OCI-LY7 (cell line): Measurements from ENCODE around the gene DDT. TPM values are rescaled to one million over a fixed set of nuclear protein-coding genes. Genes with fewer than 3 reads are reported as not detected.
"Not testable (repeated sequence)": the region's sequence is repeated elsewhere in the genome, so short reads cannot be mapped to it uniquely, and the experiment has no call there.

Experiments
- BruUV-seq: library from RNA; stranded (reverse); fragments of 400-500 nt; replicated peaks from 2 replicates; lab custom pipeline; 2021; lab: Mats Ljungman, UMichigan
- CTCF ChIA-PET: fragments of 300-600 bp; sonication (Branson Sonifier 250); formaldehyde crosslinking; loops from one replicate; lab custom pipeline; 2022; ENCODE audit warnings: antibody characterized with exemption; ENCODE audit not compliant: unreplicated experiment; lab: Charles Lee
- POLR2A ChIA-PET: fragments of 300-600 bp; sonication (Branson Sonifier 250); formaldehyde crosslinking; loops from one replicate; lab custom pipeline; 2022; ENCODE audit warnings: antibody characterized with exemption; lab: Charles Lee
- DNase-seq: peaks from one replicate; pipeline ENCODE4 v3.0.0-alpha.2; 2015; ENCODE audit warnings: low spot score
- H2AFZ ChIP-seq: fragments of 200-600 bp; sonication (generic), shearing (Covaris generic); 2 replicates; pipeline ENCODE4 v1.6.1; 2014; ENCODE audit warnings: mild to moderate bottlenecking, antibody characterized with exemption, low read length, moderate library complexity
- H3K27ac ChIP-seq: fragments of 200-600 bp; sonication (generic); 2 replicates; pipeline ENCODE4 v1.5.1; 2014; ENCODE audit warnings: mixed run types, low read depth, mild to moderate bottlenecking, moderate library complexity, low read length, inconsistent platforms; ENCODE audit not compliant: poor library complexity, severe bottlenecking
- H3K36me3 ChIP-seq: fragments of 200-600 bp; sonication (generic); 2 replicates; pipeline ENCODE4 v1.6.1; 2014; ENCODE audit warnings: mild to moderate bottlenecking, antibody characterized with exemption, low read length, moderate library complexity, mixed read lengths; ENCODE audit not compliant: insufficient read depth
- H3K4me1 ChIP-seq: fragments of 200-600 bp; sonication (generic); 2 replicates; pipeline ENCODE4 v1.5.1; 2014; ENCODE audit warnings: mild to moderate bottlenecking, low read length; ENCODE audit not compliant: insufficient read depth, poor library complexity, severe bottlenecking
- H3K4me2 ChIP-seq: fragments of 200-600 bp; sonication (generic); 2 replicates; pipeline ENCODE4 v1.6.1; 2014; ENCODE audit warnings: mild to moderate bottlenecking, low read length
- H3K4me3 ChIP-seq: fragments of 200-600 bp; sonication (generic); 2 replicates; pipeline ENCODE4 v1.5.1; 2014; ENCODE audit warnings: mild to moderate bottlenecking, low read depth, low read length; ENCODE audit not compliant: poor library complexity, severe bottlenecking
- H3K79me2 ChIP-seq: fragments of 200-600 bp; sonication (generic); 2 replicates; pipeline ENCODE4 v1.6.1; 2016; ENCODE audit warnings: low read depth, mild to moderate bottlenecking, low read length, moderate library complexity, mixed read lengths; ENCODE audit not compliant: insufficient read depth
- H3K9me2 ChIP-seq: fragments of 200-600 bp; sonication (generic); 2 replicates; pipeline ENCODE4 v1.6.1; 2016; ENCODE audit warnings: mild to moderate bottlenecking, low read length, mixed read lengths; ENCODE audit not compliant: insufficient read depth
- H3K9me3 ChIP-seq: fragments of 200-600 bp; sonication (generic); 2 replicates; pipeline ENCODE4 v1.6.1; 2014; ENCODE audit warnings: mild to moderate bottlenecking, mixed run types, low read length, mixed read lengths
- H4K20me1 ChIP-seq: fragments of 200-600 bp; sonication (generic); 2 replicates; pipeline ENCODE4 v1.6.1; 2014; ENCODE audit warnings: mild to moderate bottlenecking, antibody characterized with exemption, low read length, moderate library complexity, mixed read lengths; ENCODE audit not compliant: insufficient read depth
- EZH2phosphoT487 ChIP-seq: fragments of 200-600 bp; sonication (generic); IDR thresholded peaks from 2 replicates; pipeline ENCODE4 v1.6.1; 2018; ENCODE audit warnings: low read depth, borderline replicate concordance, mild to moderate bottlenecking, mixed run types, antibody characterized with exemption, low read length, moderate library complexity, mixed read lengths
- intact Hi-C: fragments of 100-400 bp; cut with micrococcal nuclease; formaldehyde crosslinking; loops from one replicate; pipeline ENCODE4 v1.10.0; 2022; ENCODE audit not compliant: unreplicated experiment
- total RNA-seq, 2 experiments: library from RNA; depleted of rRNA in 1 of 2; stranded (reverse); fragments of >200 nt in 1 of 2; shearing (Covaris generic) in 1 of 2; gene quantifications; 2 replicates each; pipeline ENCODE4 v1.2.3, GENCODE V29; 2014 to 2022
- TF ChIP-seq, protein P1 (sequence below): fragments of 200-600 bp; sonication (generic); conservative IDR thresholded peaks from 2 replicates; pipeline ENCODE4 v1.5.1; 2014; ENCODE audit warnings: mild to moderate bottlenecking, antibody characterized with exemption, low read length, moderate library complexity, mixed read lengths

The DDT gene
- total RNA-seq, 2 experiments from 2014 or later: 182 to 252 TPM

DNA sequence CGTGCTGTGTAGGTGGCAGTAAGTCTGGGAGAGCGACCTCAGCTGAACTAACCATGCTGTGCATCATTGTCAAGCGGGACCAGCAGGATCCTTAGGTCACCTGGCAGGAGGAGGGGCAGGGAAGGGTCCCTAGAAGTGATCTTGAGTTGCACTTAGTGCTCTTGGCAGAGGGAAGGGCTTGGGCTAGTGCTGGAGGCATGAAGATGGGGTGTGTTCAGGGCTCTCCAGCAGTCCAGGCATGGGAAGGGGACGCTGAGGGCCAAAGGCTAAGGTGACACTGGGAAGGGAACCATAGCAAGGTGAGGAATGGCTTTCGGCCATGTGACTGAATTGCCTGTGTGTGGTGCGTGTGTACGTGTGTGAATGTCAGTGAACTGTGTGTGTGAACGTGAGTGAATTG is 11.8 kb upstream of the DDT start:
- DNase-seq, H3K9me3 ChIP-seq, H3K36me3 ChIP-seq, H3K4me3 ChIP-seq, CTCF ChIA-PET, H3K4me2 ChIP-seq, H3K9me2 ChIP-seq, BruUV-seq, H3K79me2 ChIP-seq, H3K4me1 ChIP-seq, H2AFZ ChIP-seq, H4K20me1 ChIP-seq, H3K27ac ChIP-seq, POLR2A ChIA-PET: not testable (repeated sequence)
- intact Hi-C loops: loop anchor here (5.0 to 10.0 kb wide), 2 partner anchors 191 to 259 kb away; partner anchors contain the start of gene GGT5

DNA sequence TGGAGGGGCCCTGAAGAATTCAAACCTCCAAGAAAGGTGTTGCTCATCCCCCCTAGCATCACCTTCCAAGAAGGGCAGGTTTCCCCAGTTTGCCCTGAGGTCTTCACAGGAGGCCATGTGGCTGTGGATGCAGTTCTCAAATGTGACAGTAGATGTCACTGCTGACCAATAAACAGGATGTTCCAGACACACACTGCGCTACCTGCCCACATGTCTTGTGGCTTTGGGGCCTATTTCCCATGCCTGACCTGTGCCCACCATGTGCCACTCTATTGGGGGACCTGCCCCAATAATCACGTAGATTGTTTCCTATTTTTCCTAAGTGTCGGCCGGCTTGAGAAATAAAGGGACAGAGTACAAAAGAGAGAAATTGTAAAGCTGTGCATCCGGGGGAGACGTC is 10.2 kb upstream of the DDT start:
- Histone ChIP-seq H3K36me3 (no peaks in the 10 kb centered on the region), H3K4me2 (no peak overlapping the region), H2AFZ (no peak overlapping the region), H3K4me3 (no peak overlapping the region), H3K9me3 (no peaks in the 10 kb centered on the region), H3K9me2 (no peaks in the 10 kb centered on the region), H3K79me2 (no peaks in the 10 kb centered on the region), H3K27ac (no peak overlapping the region), H4K20me1 (no peaks in the 10 kb centered on the region), H3K4me1 (no peaks in the 10 kb centered on the region)
- DNase-seq: peak; percentile 64
- intact Hi-C loops: loop anchor here (10.0 kb wide), 1 partner anchor 260 kb away; the partner anchor contains the start of gene GGT5
- CTCF ChIA-PET: no interaction called here
- no peak for TF ChIP-seq EZH2phosphoT487
- TF ChIP-seq, protein P1, sequence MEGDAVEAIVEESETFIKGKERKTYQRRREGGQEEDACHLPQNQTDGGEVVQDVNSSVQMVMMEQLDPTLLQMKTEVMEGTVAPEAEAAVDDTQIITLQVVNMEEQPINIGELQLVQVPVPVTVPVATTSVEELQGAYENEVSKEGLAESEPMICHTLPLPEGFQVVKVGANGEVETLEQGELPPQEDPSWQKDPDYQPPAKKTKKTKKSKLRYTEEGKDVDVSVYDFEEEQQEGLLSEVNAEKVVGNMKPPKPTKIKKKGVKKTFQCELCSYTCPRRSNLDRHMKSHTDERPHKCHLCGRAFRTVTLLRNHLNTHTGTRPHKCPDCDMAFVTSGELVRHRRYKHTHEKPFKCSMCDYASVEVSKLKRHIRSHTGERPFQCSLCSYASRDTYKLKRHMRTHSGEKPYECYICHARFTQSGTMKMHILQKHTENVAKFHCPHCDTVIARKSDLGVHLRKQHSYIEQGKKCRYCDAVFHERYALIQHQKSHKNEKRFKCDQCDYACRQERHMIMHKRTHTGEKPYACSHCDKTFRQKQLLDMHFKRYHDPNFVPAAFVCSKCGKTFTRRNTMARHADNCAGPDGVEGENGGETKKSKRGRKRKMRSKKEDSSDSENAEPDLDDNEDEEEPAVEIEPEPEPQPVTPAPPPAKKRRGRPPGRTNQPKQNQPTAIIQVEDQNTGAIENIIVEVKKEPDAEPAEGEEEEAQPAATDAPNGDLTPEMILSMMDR: peak; percentile 70
- POLR2A ChIA-PET: no interaction called here
- BruUV-seq: no TSS peak

DNA sequence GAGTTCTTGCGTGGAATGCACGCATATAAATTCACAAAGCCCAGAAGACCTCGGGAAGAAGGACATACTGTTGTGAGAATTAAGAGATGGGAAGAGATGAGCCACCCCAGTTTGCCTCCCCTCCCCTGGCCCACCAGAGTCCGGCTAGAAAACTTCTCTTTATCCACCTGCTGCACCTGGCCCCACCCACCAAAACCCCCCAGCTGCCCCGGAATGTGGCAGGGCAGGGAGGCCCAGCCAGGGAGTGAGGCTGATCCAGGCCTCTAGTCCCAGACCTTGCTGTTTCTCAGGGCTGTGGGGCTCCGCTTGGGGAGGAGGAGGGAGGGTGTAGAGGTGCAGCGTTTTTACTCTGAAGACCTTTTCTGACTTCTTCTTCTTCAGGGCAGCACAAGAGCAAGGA is 6.3 kb upstream of the DDT start:
- H3K79me2 ChIP-seq, H4K20me1 ChIP-seq, CTCF ChIA-PET, H3K4me1 ChIP-seq, H3K4me3 ChIP-seq, BruUV-seq, H3K27ac ChIP-seq, H3K9me3 ChIP-seq, H3K9me2 ChIP-seq, H3K4me2 ChIP-seq, DNase-seq, H2AFZ ChIP-seq, POLR2A ChIA-PET, H3K36me3 ChIP-seq: not testable (repeated sequence)
- intact Hi-C loops: loop anchor here (10.0 kb wide), 1 partner anchor 264 kb away; the partner anchor contains the start of gene GGT5

DNA sequence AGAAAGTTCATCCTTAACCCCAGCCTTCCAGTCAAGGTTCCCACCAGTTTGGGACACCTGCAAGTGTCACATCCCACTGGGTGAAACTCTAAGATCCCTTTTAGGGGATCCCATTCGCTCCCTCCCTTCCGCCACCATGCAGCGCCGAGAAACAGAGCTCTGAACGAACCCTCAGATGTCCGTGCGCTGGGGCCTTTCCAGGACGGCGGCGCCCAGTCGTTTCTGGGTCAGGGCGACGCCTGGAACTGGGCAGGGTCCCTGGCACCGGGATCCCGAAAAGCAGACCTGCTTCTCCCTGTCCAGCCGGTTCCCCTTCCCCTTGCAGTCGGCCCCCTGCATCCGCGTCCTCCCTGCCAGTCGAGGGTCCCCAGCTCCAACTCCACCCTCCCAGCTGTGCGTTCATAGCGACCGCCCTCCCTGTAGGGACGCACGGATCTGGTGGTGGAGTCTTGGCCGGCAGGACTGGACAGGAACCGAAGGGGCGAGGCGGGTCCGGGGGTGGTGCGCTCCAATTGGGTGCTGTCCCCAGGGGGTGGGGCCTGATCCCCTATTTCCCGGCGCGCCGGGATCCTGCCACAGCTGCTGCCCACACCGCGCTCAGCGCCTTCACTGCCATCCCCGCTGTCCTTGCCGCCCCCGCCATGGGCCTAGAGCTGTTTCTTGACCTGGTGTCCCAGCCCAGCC is 5.5 kb upstream of the DDT start, which contains the start of gene GSTT2:
Gene GSTT2 (plus strand): TSS at position 578 of the 684 bp plus-strand sequence.
- H4K20me1 ChIP-seq, H3K36me3 ChIP-seq, H3K4me1 ChIP-seq, H3K79me2 ChIP-seq, H3K9me3 ChIP-seq, BruUV-seq, H3K4me3 ChIP-seq, POLR2A ChIA-PET, H3K4me2 ChIP-seq, H3K9me2 ChIP-seq, CTCF ChIA-PET, H2AFZ ChIP-seq, DNase-seq, H3K27ac ChIP-seq: not testable (repeated sequence)
- intact Hi-C loops: loop anchor here (10.0 kb wide), 1 partner anchor 265 kb away; the partner anchor contains the start of gene GGT5

DNA sequence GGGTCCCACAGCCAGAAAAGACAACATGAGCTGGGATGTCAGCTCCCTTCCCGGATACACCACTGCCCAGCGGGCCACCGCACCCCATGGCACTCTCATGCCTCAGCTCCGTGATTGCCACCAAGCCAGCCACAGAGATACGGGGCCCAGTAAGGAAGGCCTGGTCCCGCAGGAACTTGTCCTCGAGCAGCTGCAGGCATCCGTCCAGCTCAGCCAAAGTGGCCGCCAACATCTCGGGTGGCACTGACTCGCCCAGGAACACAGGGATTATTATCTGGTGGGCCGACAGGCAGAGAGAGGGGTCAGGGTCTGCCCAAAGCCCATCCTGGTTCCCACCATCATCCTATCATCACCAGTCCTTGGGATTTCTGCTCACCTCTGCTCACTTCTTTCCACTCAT is 3.1 kb upstream of the DDT start:
- H3K4me1 ChIP-seq, H3K4me3 ChIP-seq, H3K9me3 ChIP-seq, CTCF ChIA-PET, H3K36me3 ChIP-seq, H2AFZ ChIP-seq, DNase-seq, H3K27ac ChIP-seq, H4K20me1 ChIP-seq, intact Hi-C loops, BruUV-seq, H3K79me2 ChIP-seq, POLR2A ChIA-PET, H3K9me2 ChIP-seq, H3K4me2 ChIP-seq: not testable (repeated sequence)
